Glomerular visceral epithelial cell (primary cell): ENCODE results near the gene PGS1.

Experiments used
- DNase-seq: peaks from one replicate; pipeline ENCODE4 v3.0.0-alpha.2; 2016; ENCODE audit errors: extremely low spot score

PGS1 gene

DNA sequence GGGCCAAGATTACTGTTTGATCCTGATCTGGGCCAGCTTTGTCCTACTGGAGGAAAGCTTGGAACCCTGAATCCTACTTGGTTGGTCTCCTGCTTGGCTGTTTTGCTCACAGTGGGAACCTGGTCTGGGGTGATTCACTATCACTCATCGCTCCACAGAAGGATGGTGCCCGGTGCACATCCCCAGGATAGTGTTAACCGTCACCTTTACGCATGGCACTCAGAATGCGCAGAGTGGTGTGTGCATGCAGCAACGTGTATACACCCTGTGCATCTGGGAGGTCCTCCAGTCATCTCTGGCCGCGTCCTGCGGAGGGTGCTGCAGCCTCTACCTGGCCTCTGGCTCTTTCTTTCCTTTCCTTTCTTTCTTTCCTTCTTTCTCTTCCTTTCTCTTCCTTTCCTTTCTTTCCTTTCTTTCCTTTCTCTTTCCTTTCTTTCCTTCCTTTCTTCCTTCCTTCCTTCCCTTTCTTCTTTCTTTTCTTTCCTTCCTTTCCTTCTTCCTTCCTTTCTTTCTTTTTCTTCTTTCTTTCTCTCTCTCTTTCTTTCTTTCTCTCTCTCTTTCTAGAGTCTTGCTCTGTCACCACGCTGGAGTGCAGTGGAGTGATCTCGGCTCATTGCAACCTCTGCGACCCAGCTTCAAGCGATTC, 31.7 kb upstream of the PGS1 start:
- no peak for DNase-seq

DNA sequence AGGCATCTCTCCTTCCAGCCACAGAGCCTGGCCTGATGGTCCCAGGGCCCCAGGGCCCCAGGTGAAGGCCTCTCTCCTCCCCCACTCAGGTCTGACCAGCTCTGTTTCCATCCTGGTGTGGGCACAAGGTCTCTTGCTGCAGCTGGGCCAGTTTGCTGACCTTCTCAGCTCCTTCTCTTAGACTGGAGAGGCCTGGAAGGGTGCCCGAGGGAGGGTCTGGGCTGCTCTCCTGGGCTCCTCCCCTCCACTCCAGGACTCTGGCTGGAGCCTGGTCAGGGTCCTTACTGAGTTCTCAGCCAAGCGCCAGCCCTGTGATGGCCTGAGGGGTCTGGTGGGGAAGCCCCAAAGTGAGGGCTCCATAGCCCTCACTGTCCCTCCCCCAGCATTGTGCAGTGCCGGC, 31.0 kb upstream of the PGS1 start:
- DNase-seq = no peak

DNA sequence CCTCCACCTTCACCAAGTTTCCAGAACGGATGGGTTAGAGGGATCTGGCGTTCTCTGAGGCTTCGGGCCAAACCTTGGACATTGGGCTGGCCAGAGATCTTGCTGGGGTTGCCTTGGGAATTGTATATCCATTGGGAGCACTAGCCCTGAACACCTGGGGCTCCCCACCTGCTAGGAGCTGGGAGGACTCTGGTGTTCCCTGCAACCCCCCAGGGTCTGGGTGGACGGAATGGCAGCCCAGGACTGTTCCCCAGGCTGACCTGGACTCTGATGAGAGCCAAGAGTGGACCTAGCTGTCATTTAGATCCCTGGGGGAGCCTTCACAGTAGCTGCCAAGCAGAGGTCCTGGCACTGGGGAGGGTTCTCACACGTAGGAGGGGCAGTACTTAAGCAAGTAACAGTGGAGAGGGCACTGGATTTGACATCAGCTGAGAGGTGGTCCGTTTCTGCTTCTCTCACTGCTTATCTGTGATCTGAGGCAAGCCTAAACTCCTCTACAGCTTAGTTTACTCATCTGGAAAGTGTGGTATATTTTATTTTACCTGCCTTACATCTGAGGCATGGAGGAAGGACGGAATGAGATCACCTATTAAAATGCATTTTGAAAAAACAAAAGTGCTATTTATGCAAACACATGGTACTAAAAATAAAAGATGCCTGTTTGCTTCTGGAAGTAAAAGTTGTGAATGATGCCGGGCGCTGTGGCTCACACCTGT, 30.2 kb upstream of the PGS1 start:
- DNase-seq = no peak

DNA sequence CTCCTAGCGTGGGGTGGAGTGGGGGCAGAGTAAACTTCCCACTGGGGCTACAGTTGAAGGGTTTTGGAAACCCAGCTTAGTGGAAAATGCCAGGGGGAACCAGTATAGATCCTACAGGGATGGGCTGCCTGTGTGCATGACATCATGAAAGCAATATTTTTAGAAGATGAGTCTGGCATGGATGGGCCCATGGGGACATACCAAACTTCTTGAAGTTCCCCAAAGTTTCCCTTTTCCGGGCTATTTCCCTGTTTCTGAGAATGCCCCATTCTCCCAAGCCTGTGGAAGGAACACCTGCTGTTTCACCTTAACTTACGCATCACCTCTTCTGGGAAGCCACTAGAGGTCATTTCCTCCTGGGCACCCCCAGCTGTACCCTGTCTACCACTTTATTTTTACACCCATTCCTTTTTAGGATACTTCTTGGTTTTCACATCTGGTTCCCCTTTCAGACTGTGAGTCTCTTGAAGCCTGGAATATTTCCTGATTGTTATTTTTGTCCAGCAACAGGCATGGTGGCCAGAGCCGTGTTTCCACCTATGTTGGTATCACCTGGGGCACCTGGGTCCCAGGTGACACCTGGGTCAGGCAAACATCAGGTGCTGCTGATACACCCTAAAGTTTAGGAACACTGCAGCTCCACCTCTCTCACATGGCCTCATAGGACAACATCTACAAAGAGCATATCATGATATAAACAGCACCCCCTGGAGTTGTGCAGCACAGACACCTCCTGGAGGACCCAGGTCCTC, 28.4 kb upstream of the PGS1 start:
- no peak for DNase-seq

DNA sequence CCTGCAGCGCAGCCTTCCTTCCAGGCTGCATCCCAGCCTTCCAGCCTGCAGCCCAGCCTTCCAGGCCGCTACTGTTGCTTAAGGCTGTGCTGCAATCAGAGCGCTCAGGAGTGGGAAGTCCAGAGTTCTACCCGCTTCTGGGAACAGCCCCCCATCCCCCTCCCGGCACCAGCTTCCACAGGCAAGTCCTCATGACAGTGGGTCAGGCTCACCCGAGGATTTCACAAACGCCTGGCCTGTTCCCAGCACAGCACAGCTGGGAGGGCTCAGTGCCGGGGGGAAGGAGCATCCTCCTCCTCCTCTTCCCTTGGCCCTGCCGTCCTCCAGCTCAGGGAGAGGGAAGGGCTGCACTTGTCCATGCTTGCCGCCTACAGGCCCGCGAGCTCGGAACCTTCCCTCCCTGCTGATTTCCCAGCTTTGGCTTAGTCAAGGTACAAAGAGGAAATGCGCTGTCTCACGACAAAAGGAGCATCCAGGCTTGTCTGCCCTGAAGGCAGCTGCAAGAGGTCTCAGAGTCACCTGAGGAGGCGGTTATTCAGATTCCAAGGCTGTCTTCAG, 26.9 kb upstream of the PGS1 start:
- peak; percentile 71 for DNase-seq

DNA sequence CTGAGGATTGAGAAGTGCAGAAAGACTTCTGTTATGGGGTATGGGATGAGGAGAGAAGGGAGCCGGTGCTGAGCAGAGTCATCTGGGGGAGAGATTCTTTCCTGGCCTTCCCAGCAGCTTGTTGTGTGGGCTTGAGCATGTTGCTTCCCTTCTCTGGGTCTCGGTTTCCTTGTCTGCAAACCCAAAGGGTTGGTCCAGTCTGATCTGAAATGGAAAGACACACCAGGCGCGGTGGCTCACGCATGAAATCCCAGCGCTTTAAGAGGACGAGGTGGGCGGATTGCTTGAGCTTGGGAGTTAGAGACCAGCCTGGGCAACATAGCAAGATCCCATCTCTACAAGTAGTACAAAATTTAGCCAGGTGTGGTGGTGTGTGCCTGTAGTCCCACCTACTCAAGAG, 24.6 kb upstream of the PGS1 start:
- DNase-seq = no peak

DNA sequence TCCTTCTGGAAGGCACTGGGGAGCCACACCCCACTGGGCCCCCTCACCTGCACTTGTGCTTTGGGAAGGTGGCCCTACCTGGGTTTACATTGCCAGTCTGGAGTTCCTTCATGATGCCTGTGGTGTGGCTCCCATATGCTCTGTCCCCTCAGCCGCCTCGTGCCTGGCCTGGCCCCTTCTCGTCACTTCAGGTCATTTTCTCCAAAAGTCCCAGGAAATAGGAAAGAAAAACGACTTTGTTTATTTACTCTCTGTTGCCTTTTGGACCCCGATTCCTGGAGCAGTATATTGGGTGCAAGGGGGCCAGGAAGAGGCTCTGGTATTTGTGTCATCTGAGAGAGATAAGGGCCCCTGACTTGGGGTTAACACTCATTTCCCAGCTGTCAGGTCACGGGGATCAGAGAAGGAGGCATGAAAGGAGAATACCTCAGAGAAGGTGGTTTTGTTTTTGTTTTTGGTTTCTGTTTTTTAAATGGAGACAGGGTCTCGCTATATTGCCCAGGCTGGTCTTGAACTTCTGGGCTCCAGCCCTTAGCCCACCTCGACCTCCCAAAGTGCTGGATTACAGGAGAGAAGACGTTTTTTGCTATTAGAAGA, 23.3 kb upstream of the PGS1 start:
- DNase-seq = no peak

DNA sequence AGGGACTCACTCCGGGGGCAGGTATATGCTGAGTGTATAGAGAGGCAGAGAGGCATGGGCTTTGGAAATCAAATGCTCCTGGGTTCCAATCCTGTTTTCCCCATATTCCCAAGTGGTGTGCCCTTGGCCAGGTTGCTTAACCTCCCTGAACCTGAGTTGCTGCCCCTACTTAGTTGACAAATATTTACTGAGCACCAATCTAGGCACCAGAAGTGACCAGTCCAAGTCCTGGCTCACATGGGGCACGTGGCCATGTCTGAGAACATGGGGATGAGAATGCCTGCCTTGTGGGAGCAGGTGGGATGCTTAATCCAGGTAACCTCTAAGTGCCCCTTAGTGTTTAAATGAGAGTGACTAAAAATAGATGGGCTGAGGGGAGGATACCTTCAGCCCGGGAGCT, 22.7 kb upstream of the PGS1 start:
- DNase-seq = no peak

DNA sequence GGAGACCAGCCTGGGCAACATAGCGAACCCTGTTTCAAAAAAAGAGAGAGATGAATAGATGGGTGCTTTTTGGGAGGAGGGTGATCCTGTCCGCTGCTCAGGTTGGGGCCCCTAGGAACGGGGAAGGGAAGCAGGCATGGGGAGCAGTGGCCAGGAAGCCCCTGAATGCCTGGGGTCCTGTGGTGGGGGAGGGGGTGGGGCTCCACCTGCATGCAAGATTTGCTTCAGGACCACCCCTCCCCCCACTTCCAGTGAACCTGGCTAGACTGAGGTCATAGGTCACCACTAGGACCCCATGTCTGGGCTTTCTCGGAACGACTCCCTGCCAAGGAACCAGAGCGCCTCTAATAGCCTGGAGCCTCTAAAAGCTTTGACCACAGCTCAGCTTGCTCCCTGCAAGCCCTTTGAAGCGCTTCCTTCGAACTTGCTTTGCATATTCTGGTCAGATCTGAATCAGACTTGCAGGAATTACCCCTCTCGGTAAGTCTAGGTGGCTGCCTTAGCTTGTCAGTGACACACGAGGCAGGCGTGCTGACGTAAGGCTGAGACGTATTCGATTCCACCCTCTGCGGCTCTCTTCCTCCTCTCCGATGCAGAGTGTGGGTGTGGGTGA, 22.2 kb upstream of the PGS1 start:
- DNase-seq = peak; percentile 95

DNA sequence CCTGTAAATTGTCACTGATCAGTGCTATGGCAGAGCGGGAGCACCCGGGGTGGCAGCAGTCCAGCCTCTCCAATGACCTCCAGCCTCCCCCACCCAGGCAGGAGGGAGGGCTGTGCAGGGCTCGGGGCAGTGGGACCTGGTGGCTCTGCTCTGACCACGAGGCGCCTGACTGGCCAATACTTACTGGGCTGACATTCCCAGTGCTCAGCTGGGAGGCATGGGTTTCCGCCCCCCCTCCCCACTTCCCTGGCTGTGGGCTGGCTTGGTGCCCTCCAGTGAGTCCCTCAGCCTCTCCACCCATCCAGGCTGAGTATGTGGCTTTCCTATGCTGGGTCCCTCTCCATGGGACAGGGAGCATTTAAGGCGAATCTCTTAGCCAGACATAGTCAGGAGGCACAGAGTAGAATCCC, 21.3 kb upstream of the PGS1 start:
- DNase-seq = peak; percentile 91

DNA sequence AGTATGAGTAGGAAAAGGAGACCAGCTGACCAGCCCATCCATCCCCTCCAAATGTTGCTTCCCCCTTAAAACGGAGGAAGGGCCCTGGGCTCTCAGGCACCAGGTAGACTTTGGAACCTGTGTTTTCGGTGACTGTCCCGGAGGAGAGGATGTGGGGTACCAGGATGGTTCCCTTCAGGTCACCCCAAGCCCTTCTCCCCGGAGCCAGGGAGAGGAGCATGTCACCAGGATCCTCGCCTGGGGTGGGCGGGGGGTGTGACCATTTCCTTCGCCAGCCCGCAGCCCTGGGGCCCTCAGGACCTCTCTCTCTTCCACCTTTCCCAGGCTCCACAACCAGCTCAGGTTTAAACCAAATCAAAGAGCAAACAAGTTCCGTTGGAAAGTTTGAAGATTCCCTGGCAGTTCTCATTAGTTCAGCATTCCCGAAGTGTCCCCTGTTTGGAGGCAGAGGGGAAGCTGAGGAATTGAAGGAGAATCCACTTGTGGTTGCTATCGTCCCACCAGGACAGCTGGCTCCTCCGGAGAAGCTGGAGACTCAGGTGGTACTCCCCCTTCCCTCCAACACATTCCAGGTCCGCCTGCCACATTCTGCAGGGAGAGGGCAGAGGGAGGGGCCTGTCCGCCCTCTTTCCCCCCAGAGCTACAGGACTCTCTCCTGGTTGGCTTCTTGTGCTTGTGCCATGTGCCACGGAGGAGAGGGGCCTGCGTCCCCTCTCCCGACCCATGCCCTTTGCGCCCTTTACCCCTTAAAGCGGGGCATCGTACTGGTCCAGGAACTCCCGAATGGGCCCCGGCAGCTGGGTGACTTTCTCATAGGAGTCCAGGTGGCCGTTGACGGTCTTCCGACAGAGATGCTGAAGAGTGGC, 20.5 kb upstream of the PGS1 start:
- DNase-seq = no peak

DNA sequence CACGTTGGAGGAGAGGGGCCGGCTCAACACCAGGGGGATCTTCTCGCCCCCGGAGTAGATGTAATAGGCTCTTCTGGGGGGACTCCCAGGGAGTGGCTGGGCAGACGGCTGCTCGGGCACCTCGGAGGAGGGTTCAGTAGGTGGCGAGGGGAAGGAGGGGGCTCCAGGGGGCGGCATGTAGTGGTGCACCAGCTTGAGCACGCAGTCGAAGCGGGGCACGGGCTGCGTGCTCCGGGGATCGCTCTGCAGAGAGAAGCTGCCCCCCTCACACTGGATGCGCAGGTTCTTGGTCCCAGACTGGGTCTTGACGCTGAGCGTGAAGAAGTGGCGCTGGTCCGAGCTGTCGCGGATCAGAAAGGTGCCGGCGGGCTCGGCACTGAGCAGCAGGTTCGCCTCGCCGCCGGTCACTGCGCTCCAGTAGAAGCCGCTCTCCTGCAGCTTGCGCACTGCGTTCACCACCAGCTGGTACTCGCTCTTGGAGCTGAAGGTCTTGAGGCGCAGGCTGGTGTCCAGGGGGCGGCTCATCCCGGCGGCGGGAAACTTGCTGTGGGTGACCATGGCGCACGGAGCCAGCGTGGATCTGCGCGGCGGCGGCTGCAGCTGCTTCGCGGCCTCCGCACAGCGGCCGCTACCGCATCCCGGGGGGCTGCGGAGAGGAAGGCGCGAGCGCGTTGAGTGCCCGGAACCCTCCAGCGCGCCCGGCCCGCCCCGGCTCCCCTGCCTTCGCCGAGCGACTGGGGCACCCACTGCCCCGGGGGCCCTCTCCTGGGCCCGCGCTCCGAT, 19.7 kb upstream of the PGS1 start:
- DNase-seq = no peak

DNA sequence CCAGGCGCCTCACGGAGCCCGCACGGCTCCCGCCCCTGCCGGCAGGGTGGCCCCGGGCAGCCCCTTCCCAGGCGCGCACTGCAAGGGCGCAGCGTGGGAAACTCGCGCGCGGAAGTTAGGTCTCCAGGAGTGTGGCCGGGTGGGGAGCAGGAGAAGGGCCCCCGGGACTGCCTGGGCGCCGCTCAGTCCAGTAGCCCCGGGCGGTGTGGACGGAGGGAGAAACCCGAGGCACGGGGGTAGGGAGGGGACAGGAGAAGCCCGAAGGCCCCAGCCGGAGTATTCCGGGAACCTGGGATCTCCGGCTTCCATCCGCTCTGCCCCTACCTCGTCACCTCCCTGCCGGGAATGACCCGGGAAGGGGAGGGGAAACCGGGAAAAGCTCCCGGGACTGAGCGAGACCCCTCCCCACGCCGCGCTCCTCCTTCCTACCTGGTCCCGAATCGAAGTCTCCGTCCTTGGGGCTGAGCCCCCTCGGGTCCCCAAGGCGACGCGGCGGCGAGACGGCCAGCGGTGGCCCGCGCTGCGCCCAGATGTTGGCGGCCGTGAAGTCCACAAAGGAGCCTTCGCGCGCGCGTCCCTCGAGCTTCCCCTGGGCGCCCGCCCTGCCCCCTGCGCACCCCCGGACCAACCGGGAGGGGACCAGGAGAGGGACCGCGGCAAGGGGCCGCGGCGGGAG, 19.0 kb upstream of the PGS1 start:
- DNase-seq = no peak

DNA sequence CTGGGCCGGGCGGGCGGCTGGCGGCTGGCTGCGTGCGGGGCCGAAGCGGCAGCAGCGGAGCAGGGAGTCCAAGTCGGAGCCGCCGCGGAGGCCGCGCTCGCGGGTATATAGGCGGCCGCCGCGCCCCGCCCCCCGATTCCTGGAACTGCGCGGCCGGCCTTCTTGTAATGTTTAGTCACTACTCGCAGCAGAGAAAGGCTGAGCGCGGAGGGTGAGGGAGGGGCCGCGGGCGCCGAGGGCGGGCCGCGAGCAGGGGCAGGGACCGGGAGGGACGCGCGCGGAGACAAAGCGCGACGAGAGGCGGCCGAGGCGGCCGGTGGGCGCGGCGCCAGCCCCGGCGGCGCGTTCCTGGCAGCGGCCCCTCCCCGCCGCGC, 18.5 kb upstream of the PGS1 start, which contains the start of gene SOCS3:
SOCS3 (minus strand) TSS at position 81 of the 374 bp plus-strand sequence. CDS start 982 bp downstream, outside the sequence.
- peak; percentile 98 for DNase-seq

DNA sequence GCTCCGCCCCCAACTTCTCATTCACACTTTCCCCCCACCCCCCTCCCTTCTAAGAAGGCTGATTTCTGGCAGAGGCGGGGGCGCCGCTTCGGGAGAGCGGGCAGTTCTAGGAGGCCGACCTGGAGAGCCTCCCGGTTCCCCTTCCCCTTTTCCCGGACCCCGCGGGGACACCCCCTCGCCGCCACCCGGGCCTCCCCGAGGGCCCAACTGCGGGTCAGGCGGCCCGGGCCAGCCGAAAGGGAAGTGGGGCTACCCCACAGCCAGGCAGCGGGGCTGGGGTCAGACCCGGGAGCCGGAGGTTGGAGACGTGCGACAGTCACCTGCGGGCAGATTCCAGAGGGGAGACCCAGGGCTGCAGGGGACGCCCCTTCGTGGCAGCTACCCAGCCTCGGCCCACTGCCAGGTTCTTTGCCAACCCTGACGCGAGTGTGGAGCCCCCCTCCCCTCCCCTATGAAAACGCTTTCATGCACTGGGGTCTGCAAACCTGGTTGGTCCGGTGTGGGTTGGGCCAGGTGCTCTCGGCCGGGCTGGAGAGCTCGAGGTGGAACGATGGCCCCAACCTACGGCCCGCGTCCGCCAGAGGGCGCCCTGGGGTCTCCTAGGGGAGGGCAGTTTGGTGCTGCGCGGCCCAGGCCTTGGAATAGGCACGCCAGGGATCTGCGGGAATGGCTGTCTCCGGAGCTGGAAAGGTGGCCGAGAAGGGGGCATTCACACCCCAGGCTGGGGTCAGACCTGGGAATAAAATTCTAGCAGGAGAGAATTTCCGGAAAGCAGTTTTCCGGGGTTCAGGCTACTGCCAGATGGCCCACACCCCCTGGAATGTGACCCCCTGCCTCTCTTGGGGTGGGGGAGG, 17.9 kb upstream of the PGS1 start:
- peak; percentile 91 for DNase-seq

DNA sequence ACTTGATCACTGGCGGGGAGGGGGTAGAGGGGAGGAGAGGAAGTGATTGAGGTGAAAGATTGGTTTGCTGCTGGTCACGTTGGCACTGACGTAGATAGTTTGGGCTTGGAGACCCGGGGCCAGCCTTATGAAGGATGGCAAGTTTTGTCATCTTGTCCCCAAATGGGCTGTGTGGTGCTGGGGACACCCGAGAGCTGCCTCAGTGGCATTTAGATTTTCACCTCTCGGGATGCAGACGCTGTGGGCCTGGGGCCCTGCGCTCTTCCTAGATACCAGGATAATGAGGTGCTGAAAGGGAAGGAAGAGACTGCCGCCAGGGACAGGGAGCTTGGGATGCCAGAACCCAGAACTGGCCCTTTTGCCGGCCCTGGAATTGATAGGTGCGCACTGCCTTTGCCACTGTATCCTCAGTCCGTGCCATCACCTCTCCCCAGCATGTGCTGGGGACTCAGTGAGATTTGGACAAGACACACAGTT, 17.2 kb upstream of the PGS1 start:
- no peak for DNase-seq

DNA sequence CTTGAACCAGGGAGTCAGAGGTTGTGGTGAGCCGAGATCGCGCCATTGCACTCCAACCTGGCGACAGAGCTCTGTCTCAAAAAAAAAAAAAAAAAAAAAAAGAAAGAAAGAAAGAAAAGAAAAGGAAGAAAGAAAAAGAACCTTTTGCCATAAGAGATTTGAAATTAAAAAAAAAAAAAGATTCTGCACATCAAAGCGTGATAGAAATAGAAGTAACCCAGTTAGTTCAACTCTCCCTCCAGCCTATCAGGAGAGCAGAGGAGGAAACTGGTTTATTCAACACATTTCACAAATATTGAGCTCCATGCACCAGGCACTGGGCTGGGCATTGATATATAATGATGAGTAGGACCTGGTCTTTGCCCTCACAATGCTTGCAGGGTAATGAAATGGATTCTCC, 16.2 kb upstream of the PGS1 start:
- DNase-seq = no peak

DNA sequence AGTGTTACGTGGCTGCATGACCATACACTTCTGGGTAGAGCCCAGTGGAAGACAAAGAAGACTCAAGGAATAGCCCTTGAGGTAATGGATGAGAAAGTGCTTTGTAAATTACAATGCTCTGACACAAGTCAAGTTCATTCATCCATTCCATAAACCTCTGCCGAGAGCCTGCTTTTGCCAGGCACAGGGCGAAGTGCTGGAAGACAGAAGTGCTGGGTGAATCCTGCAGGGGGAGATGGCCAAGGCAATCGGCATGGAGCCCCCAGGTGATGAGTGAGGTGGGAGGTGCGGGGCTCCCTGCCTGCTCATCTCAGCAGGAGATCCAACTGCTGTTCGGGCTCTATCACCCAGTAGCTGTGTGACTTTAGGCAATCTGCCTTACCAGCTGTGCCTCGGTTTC, 15.8 kb upstream of the PGS1 start:
- DNase-seq = no peak
